Left ventricle myocardium inferior (tissue), 1 donor: ENCODE measurements around the gene NEU1. TPM values are rescaled to one million over a fixed set of nuclear protein-coding genes. Genes with fewer than 3 reads are reported as not detected.

Experiments
- DNase-seq: peaks from one replicate; pipeline ENCODE4 v3.0.0-alpha.2; 2020
- H3K27ac ChIP-seq: fragments of 200-600 bp; replicated peaks from 2 replicates; pipeline ENCODE4 v1.8.0; 2021
- H3K27me3 ChIP-seq: fragments of 200-600 bp; 2 replicates; pipeline ENCODE4 v1.8.0; 2021; ENCODE audit warnings: low read depth
- H3K36me3 ChIP-seq: fragments of 200-600 bp; 2 replicates; pipeline ENCODE4 v1.8.0; 2021
- H3K4me1 ChIP-seq: fragments of 200-600 bp; 2 replicates; pipeline ENCODE4 v1.8.0; 2021
- H3K4me3 ChIP-seq: fragments of 200-600 bp; 2 replicates; pipeline ENCODE4 v1.8.0; 2021; ENCODE audit warnings: mild to moderate bottlenecking, moderate library complexity
- H3K9me3 ChIP-seq: fragments of 200-600 bp; replicated peaks from 2 replicates; pipeline ENCODE4 v1.8.0; 2021
- CTCF ChIP-seq: fragments of 200-600 bp; IDR thresholded peaks from 2 replicates; pipeline ENCODE4 v1.8.0; 2021; ENCODE audit warnings: antibody characterized with exemption, mild to moderate bottlenecking, borderline replicate concordance
- intact Hi-C: fragments of 100-400 bp; cut with micrococcal nuclease; formaldehyde crosslinking; loops from one replicate; pipeline ENCODE4 v1.11.0; 2022
- total RNA-seq: library from RNA; stranded (reverse); fragmentation: NEBNext Ultra II Directional; extraction: Animal tissue kit (Norgen Biotek cat#: 25700); gene quantifications from one replicate; pipeline ENCODE4 v1.2.1, GENCODE V29; 2021
- donor health status: DM: no; HTN: yes; CAD: no; lungs with severe emphysema.

The NEU1 gene
- total RNA-seq, 1 donor from 2014 or later = 26.0 TPM

- Histone ChIP-seq H3K4me1 (no peaks in the 10 kb centered on the region), H3K27me3 (no peaks in the 10 kb centered on the region), H3K27ac (no peak overlapping the region), H3K4me3 (no peak overlapping the region), H3K9me3 (no peaks in the 10 kb centered on the region), H3K36me3 (peaks cover 63% of the 10 kb centered on the region)
- intact Hi-C loops = no loop called here
- no peak for TF ChIP-seq CTCF
- no peak for DNase-seq
Measured at GRCh38 chr6:31881136-31881859, 18.7 kb upstream of the NEU1 start.

GRCh38 chr6:31880616-31881015 lies 18.0 kb upstream of the NEU1 start:
- intact Hi-C loops = no loop called here
- no peak for TF ChIP-seq CTCF
- Histone ChIP-seq H3K4me1 (no peaks in the 10 kb centered on the region), H3K36me3 (peaks cover 56% of the 10 kb centered on the region), H3K27me3 (no peaks in the 10 kb centered on the region), H3K9me3 (no peaks in the 10 kb centered on the region), H3K27ac (no peak overlapping the region), H3K4me3 (no peak overlapping the region)
- no peak for DNase-seq

GRCh38 chr6:31879901-31880300 lies 17.3 kb upstream of the NEU1 start:
- H3K4me3 ChIP-seq = no peak overlapping the region
- no peaks in the 10 kb centered on the region for H3K27me3 ChIP-seq
- DNase-seq = no peak
- H3K9me3 ChIP-seq = no peaks in the 10 kb centered on the region
- intact Hi-C loops = no loop called here
- H3K27ac ChIP-seq = no peak overlapping the region
- H3K4me1 ChIP-seq = no peaks in the 10 kb centered on the region
- no peak for TF ChIP-seq CTCF
- peaks cover 50% of the 10 kb centered on the region for H3K36me3 ChIP-seq

- intact Hi-C loops = no loop called here
- Histone ChIP-seq H3K27me3 (no peaks in the 10 kb centered on the region), H3K4me1 (no peaks in the 10 kb centered on the region), H3K36me3 (peaks cover 43% of the 10 kb centered on the region), H3K4me3 (no peak overlapping the region), H3K27ac (no peak overlapping the region), H3K9me3 (no peaks in the 10 kb centered on the region)
- no peak for TF ChIP-seq CTCF
- no peak for DNase-seq
Measured at GRCh38 chr6:31879143-31879542, 16.5 kb upstream of the NEU1 start.

GRCh38 chr6:31878726-31879125 lies 16.1 kb upstream of the NEU1 start, which contains the start of gene SLC44A4:
Gene SLC44A4 (minus strand): TSS chr6:31878997. CDS start chr6:31878980, 17 bp downstream.
- Histone ChIP-seq H3K27ac (no peak within 1 kb of the TSS), H3K27me3 (no peaks in the 10 kb centered on the region), H3K4me1 (no peaks in the 10 kb centered on the region), H3K4me3 (no peak within 1 kb of the TSS), H3K9me3 (no peaks in the 10 kb centered on the region), H3K36me3 (peaks cover 39% of the 10 kb centered on the region)
- TF ChIP-seq CTCF = no peak
- intact Hi-C loops = no loop called here
- DNase-seq = no peak
